IMR-90 (cell line): ENCODE measurements around the gene C5AR2. TPM values are rescaled to one million over a fixed set of nuclear protein-coding genes. Genes with fewer than 3 reads are reported as not detected.

Experiments used
- ATAC-seq: fragments of 200-7000 bp; cut with Tn5 transposase; 2 replicates; pipeline ENCODE4 v1.9.1; 2020; ENCODE audit warnings: low read depth, mild to moderate bottlenecking, moderate library complexity
- BruUV-seq: library from RNA; stranded (reverse); fragments of 400-500 nt; replicated peaks from 2 replicates; lab custom pipeline; 2021; lab: Mats Ljungman, UMichigan
- CTCF ChIA-PET: fragments of 300-600 bp; formaldehyde crosslinking; extraction: SDS; loops from one replicate; lab custom pipeline; 2021; ENCODE audit warnings: antibody characterized with exemption; lab: Yijun Ruan, JAX
- POLR2A ChIA-PET: fragments of 300-600 bp; sonication (Branson Sonifier 250); formaldehyde crosslinking; loops from one replicate; lab custom pipeline; 2022; ENCODE audit warnings: antibody characterized with exemption; ENCODE audit not compliant: unreplicated experiment; lab: Charles Lee
- DNase-seq: peaks from one replicate; pipeline ENCODE4 v3.0.0; 2013
- H2AFZ ChIP-seq: replicated peaks from 2 replicates; pipeline ENCODE3; 2013; ENCODE audit warnings: low read length, mild to moderate bottlenecking; ENCODE audit not compliant: poor library complexity
- H2AK5ac ChIP-seq: 2 replicates; pipeline ENCODE4 v1.6.1; 2013; ENCODE audit warnings: low read depth, low read length, inconsistent platforms
- H2AK9ac ChIP-seq: replicated peaks from 2 replicates; pipeline ENCODE3; 2013; ENCODE audit warnings: mild to moderate bottlenecking, low read depth, low read length, moderate library complexity; ENCODE audit not compliant: poor library complexity
- H2BK120ac ChIP-seq: 2 replicates; pipeline ENCODE4 v1.6.1; 2013; ENCODE audit warnings: low read depth, low read length, inconsistent platforms
- H2BK15ac ChIP-seq: 3 replicates; pipeline ENCODE4 v1.6.1; 2013; ENCODE audit warnings: low read depth, low read length, inconsistent platforms
- H2BK20ac ChIP-seq: 2 replicates; pipeline ENCODE4 v1.6.1; 2013; ENCODE audit warnings: low read depth, mild to moderate bottlenecking, inconsistent platforms, low read length, moderate library complexity
- H2BK5ac ChIP-seq: 2 replicates; pipeline ENCODE4 v1.6.1; 2013; ENCODE audit warnings: mild to moderate bottlenecking, low read depth, low read length, inconsistent platforms; ENCODE audit not compliant: poor library complexity, severe bottlenecking
- H3K14ac ChIP-seq: replicated peaks from 2 replicates; pipeline ENCODE4 v1.6.1; 2013; ENCODE audit warnings: low read depth, low read length, inconsistent platforms
- H3K18ac ChIP-seq: 2 replicates; pipeline ENCODE4 v1.6.1; 2013; ENCODE audit warnings: low read depth, low read length, control low read depth
- H3K23ac ChIP-seq: 2 replicates; pipeline ENCODE4 v1.6.1; 2013; ENCODE audit warnings: low read depth, low read length, inconsistent platforms
- H3K27ac ChIP-seq: 2 replicates; pipeline ENCODE4 v1.5.1; 2013; ENCODE audit warnings: mild to moderate bottlenecking, control low read depth, low read length; ENCODE audit not compliant: insufficient read depth
- H3K27me3 ChIP-seq: 2 replicates; pipeline ENCODE4 v1.6.1; 2013; ENCODE audit warnings: low read length; ENCODE audit not compliant: control insufficient read depth, insufficient read depth
- H3K36me3 ChIP-seq: 2 replicates; pipeline ENCODE4 v1.6.1; 2013; ENCODE audit warnings: low read length, mixed read lengths; ENCODE audit not compliant: control insufficient read depth, insufficient read depth
- H3K4ac ChIP-seq: 2 replicates; pipeline ENCODE4 v1.6.1; 2013; ENCODE audit warnings: low read depth, low read length, inconsistent platforms
- H3K4me1 ChIP-seq: 2 replicates; pipeline ENCODE4 v1.6.1; 2013; ENCODE audit warnings: low read length, mixed read lengths; ENCODE audit not compliant: control insufficient read depth, insufficient read depth
- H3K4me2 ChIP-seq: 2 replicates; pipeline ENCODE4 v1.6.1; 2013; ENCODE audit warnings: low read depth, mild to moderate bottlenecking, control low read depth, low read length, moderate library complexity
- H3K4me3 ChIP-seq: 2 replicates; pipeline ENCODE4 v1.5.1; 2013; ENCODE audit warnings: low read depth, mild to moderate bottlenecking, control low read depth, low read length, moderate library complexity; ENCODE audit not compliant: insufficient read depth
- H3K56ac ChIP-seq: 2 replicates; pipeline ENCODE4 v1.6.1; 2013; ENCODE audit warnings: low read length, inconsistent platforms; ENCODE audit not compliant: insufficient read depth; ENCODE audit errors: extremely low read depth
- H3K79me1 ChIP-seq, 2 experiments: 2 replicates each; pipeline ENCODE4 v1.6.1; 2013; ENCODE audit warnings: low read length in 2 of 2, inconsistent platforms in 1 of 2, low read depth in 1 of 2
- H3K9ac ChIP-seq: 2 replicates; pipeline ENCODE4 v1.6.1; 2013; ENCODE audit warnings: low read depth, low read length, control low read depth
- H3K9me1 ChIP-seq: 2 replicates; pipeline ENCODE4 v1.6.1; 2013; ENCODE audit warnings: low read length, inconsistent platforms; ENCODE audit not compliant: insufficient read depth
- H3K9me3 ChIP-seq: 2 replicates; pipeline ENCODE4 v1.6.1; 2013; ENCODE audit warnings: low read length; ENCODE audit not compliant: control insufficient read depth, insufficient read depth
- H4K20me1 ChIP-seq: 2 replicates; pipeline ENCODE4 v1.6.1; 2013; ENCODE audit warnings: low read length, inconsistent platforms; ENCODE audit not compliant: insufficient read depth
- H4K5ac ChIP-seq: 2 replicates; pipeline ENCODE4 v1.6.1; 2013; ENCODE audit warnings: mild to moderate bottlenecking, low read depth, low read length, control low read depth
- H4K8ac ChIP-seq, 2 experiments: 2 replicates each; pipeline ENCODE4 v1.6.1; 2013; ENCODE audit warnings: low read depth in 2 of 2, low read length in 2 of 2, control low read depth in 1 of 2, inconsistent platforms in 1 of 2
- H4K91ac ChIP-seq: 2 replicates; pipeline ENCODE4 v1.6.1; 2013; ENCODE audit warnings: low read depth, low read length, inconsistent platforms; ENCODE audit not compliant: insufficient read depth
- CEBPB ChIP-seq: IDR thresholded peaks from 2 replicates; pipeline ENCODE4 v1.6.1; 2012; ENCODE audit warnings: low read depth, low read length, improper control_type of control experiment
- CHD1 ChIP-seq: IDR thresholded peaks from 2 replicates; pipeline ENCODE4 v1.6.1; 2012; ENCODE audit warnings: low read depth, low read length, improper control_type of control experiment
- FOS ChIP-seq: fragments of 150-350 bp; IDR thresholded peaks from 2 replicates; pipeline ENCODE4 v1.6.1; 2016; ENCODE audit warnings: low read depth, low read length
- MAFK ChIP-seq: IDR thresholded peaks from 2 replicates; pipeline ENCODE4 v1.6.1; 2012; ENCODE audit warnings: low read depth, low read length, improper control_type of control experiment
- MAZ ChIP-seq: IDR thresholded peaks from 2 replicates; pipeline ENCODE4 v1.6.1; 2012; ENCODE audit warnings: low read depth, mild to moderate bottlenecking, low read length, improper control_type of control experiment, moderate library complexity, borderline replicate concordance
- MXI1 ChIP-seq: IDR thresholded peaks from 2 replicates; pipeline ENCODE4 v1.6.1; 2012; ENCODE audit warnings: low read depth, mild to moderate bottlenecking, low read length, moderate library complexity, borderline replicate concordance
- NFE2L2 ChIP-seq: fragments of 150-350 bp; IDR thresholded peaks from 2 replicates; pipeline ENCODE4 v1.6.1; 2016; ENCODE audit warnings: low read depth, mild to moderate bottlenecking, low read length
- POLR2A ChIP-seq: IDR thresholded peaks from 2 replicates; pipeline ENCODE4 v1.6.1; 2012; ENCODE audit warnings: mild to moderate bottlenecking, low read depth, low read length
- RAD21 ChIP-seq: IDR thresholded peaks from 2 replicates; pipeline ENCODE4 v1.6.1; 2012; ENCODE audit warnings: low read length, improper control_type of control experiment
- RCOR1 ChIP-seq: IDR thresholded peaks from 2 replicates; pipeline ENCODE4 v1.6.1; 2012; ENCODE audit warnings: mild to moderate bottlenecking, low read length, improper control_type of control experiment; ENCODE audit not compliant: insufficient replicate concordance
- RFX5 ChIP-seq: IDR thresholded peaks from 2 replicates; pipeline ENCODE4 v1.8.0; 2012; ENCODE audit warnings: low read depth, mild to moderate bottlenecking, low read length, moderate library complexity
- SMC3 ChIP-seq: fragments of 150-350 bp; IDR thresholded peaks from 2 replicates; pipeline ENCODE4 v1.6.1; 2016; ENCODE audit warnings: low read depth, mild to moderate bottlenecking, antibody characterized with exemption, low read length, moderate library complexity
- USF2 ChIP-seq: fragments of 150-350 bp; IDR thresholded peaks from 2 replicates; pipeline ENCODE4 v1.6.1; 2017; ENCODE audit warnings: mild to moderate bottlenecking, antibody characterized with exemption, low read length, low read depth
- WGBS, 2 experiments: methylation state at CpG; one replicate each; pipeline versions ENCODE4 v1.1.5 to v1.1.7; 2013; ENCODE audit warnings: missing lambda C conversion rate in 2 of 2; ENCODE audit not compliant: insufficient read length in 1 of 2; ENCODE audit errors: extremely low coverage in 2 of 2; 5-methylcytosine and 5-hydroxymethylcytosine counted together
- dilution Hi-C: fragments of 300-500 bp; cut with HindIII; formaldehyde crosslinking; loops from one replicate; pipeline ENCODE4 v1.14.3; 2018; ENCODE audit warnings: low sequenced_read_pairs; ENCODE audit not compliant: unreplicated experiment
- in situ Hi-C: fragments of 300-500 bp; cut with MboI; formaldehyde crosslinking; loops from 3 replicates; pipeline ENCODE4 v1.14.3; 2019; ENCODE audit warnings: low sequenced_read_pairs, inconsistent platforms, mixed read lengths
- intact Hi-C: fragments of 100-400 bp; cut with micrococcal nuclease; formaldehyde crosslinking; loops from 2 replicates; pipeline ENCODE4 v1.10.0; 2022
- polyA plus RNA-seq, 3 experiments: library from polyadenylated mRNA; depleted of rRNA; stranded (reverse); fragments of >200 nt; gene quantifications; 2 replicates each; pipeline ENCODE4 v1.2.3, GENCODE V29; 2012; ENCODE audit warnings: low replicate concordance in 1 of 3
- total RNA-seq: library from RNA; depleted of rRNA; stranded (reverse); fragments of >200 nt; gene quantifications from 2 replicates; pipeline ENCODE4 v1.2.3, GENCODE V29; 2012
- TF ChIP-seq, protein P1 (sequence below): conservative IDR thresholded peaks from 2 replicates; pipeline ENCODE4 v1.5.1; 2012; ENCODE audit warnings: mild to moderate bottlenecking, low read depth, low read length, improper control_type of control experiment

Gene C5AR2
- total and polyA plus RNA-seq, 2 of the 4 experiments (the other 2 are of a cell fraction) = not detected

- dilution Hi-C loops = no loop called here
- WGBS, 2 experiments = 83% methylated on average over 15 of the region's 46 CpGs; no CpG with 5 or more reads in 1 of the 2 experiments
- Histone ChIP-seq H3K36me3 (no peaks in the 10 kb centered on the region), H2BK5ac (no peak overlapping the region), H4K8ac (no peak overlapping the region), H2BK15ac (no peak overlapping the region; the same call in 2 of the 3 replicates), H2AK9ac (no peak overlapping the region), H3K79me1 (no peaks in the 10 kb centered on the region), H3K4me2 (no peak overlapping the region), H3K4me3 (no peak overlapping the region), H2AFZ (no peak overlapping the region), H4K5ac (no peak overlapping the region), H3K56ac (no peak overlapping the region), H3K9me1 (0 out of 2 replicates have a peak, but pooled peaks cover 3% of the 10 kb centered on the region), H3K27ac (no peak overlapping the region), H3K9ac (no peak overlapping the region), H3K4ac (no peak overlapping the region), H3K14ac (no peak overlapping the region), H2BK20ac (no peak overlapping the region), H2AK5ac (peak overlapping the region; percentile 28; the same call in 1 of the 2 replicates), H3K9me3 (peaks cover 2% of the 10 kb centered on the region), H3K23ac (no peak overlapping the region), H3K4me1 (0 out of 2 replicates have a peak, but pooled peaks cover 2% of the 10 kb centered on the region), H2BK120ac (no peak overlapping the region), H3K27me3 (peaks cover 8% of the 10 kb centered on the region), H3K18ac (no peak overlapping the region), H4K91ac (no peak overlapping the region), H4K20me1 (no peaks in the 10 kb centered on the region)
- no TSS peak for BruUV-seq
- ChIA-PET CTCF (no interaction called here), POLR2A (no interaction called here)
- TF ChIP-seq RAD21 (no peak), USF2 (no peak), NFE2L2 (no peak), CEBPB (no peak), RCOR1 (no peak), FOS (no peak), MAFK (no peak), SMC3 (no peak), RFX5 (no peak), CHD1 (no peak), POLR2A (no peak), MAZ (no peak), MXI1 (no peak)
- TF ChIP-seq, protein P1, sequence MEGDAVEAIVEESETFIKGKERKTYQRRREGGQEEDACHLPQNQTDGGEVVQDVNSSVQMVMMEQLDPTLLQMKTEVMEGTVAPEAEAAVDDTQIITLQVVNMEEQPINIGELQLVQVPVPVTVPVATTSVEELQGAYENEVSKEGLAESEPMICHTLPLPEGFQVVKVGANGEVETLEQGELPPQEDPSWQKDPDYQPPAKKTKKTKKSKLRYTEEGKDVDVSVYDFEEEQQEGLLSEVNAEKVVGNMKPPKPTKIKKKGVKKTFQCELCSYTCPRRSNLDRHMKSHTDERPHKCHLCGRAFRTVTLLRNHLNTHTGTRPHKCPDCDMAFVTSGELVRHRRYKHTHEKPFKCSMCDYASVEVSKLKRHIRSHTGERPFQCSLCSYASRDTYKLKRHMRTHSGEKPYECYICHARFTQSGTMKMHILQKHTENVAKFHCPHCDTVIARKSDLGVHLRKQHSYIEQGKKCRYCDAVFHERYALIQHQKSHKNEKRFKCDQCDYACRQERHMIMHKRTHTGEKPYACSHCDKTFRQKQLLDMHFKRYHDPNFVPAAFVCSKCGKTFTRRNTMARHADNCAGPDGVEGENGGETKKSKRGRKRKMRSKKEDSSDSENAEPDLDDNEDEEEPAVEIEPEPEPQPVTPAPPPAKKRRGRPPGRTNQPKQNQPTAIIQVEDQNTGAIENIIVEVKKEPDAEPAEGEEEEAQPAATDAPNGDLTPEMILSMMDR = no peak
- in situ Hi-C loops = no loop called here
- intact Hi-C loops = no loop called here
- ATAC-seq = no peak
- DNase-seq = no peak
These were observed 11.8 kb upstream of the C5AR2 start for GRCh38 chr19:47319923-47320871.
